ENCODE results near the gene TRIM51.

TRIM51 gene

GRCh38 chr11:55895216-55895615 is 12.1 kb downstream of the TRIM51 start:
- H3K4me1 ChIP-seq: no peaks in the 10 kb centered on the region
- no peaks in the 10 kb centered on the region for H4K20me1 ChIP-seq
- H3K9ac ChIP-seq: no peak overlapping the region
- H3K27ac ChIP-seq: no peak overlapping the region
- H3K36me3 ChIP-seq: no peaks in the 10 kb centered on the region
- H3K27me3 ChIP-seq: no peaks in the 10 kb centered on the region
- H3K4me3 ChIP-seq: no peak overlapping the region
- no peak overlapping the region for H3K4me2 ChIP-seq
- TF ChIP-seq Cebpa-rat (IDR thresholded peaks at IDR 0.05): no peak
- H3K9me3 ChIP-seq (replicated peaks in 1 of 11): no peaks in the 10 kb centered on the region

- no peak overlapping the region for H3K27ac ChIP-seq
These were observed 19.2 kb downstream of the TRIM51 start for GRCh38 chr11:55902308-55902707.

DNA sequence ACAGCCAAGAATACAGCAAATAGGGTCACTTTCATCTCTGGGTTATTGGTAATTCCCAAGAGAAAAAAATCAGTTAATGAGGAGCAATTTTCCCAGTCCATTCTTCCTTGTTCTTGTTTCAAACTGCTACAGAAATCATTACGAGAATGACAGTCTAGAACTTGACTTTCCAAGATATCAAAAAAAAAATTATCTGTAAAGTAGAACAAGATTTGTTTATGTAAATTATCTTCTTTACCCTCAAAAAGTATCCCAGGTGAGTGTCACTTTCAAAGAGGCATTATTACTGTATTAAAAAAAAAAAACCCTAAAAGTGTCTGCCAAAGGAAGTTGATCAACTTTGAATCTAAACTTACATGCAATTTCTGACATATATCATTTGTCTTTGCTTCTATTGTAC is 31.4 kb downstream of the TRIM51 start, which contains the start of gene OR5W2:
OR5W2 (minus strand) TSS at position 101 of the 400 bp plus-strand sequence; CDS start at position 101, 0 bp downstream.
- H3K4me3 ChIP-seq: no peak within 1 kb of the TSS
- no peak within 1 kb of the TSS for H3K9ac ChIP-seq
- H3K4me1 ChIP-seq: no peaks in the 10 kb centered on the region
- no peaks in the 10 kb centered on the region for H3K36me3 ChIP-seq
- H3K4me2 ChIP-seq: no peak within 1 kb of the TSS
- H3K27ac ChIP-seq: no peak within 1 kb of the TSS
- H3K9me3 ChIP-seq (replicated peaks in 1 of 11): no peaks in the 10 kb centered on the region
- TF ChIP-seq Cebpa-rat (IDR thresholded peaks at IDR 0.05): no peak
- H3K27me3 ChIP-seq: no peaks in the 10 kb centered on the region
- no peaks in the 10 kb centered on the region for H4K20me1 ChIP-seq

More at GRCh38 chr11:55902308-55902707, 19.2 kb downstream of the TRIM51 start:
- no peaks in the 10 kb centered on the region for H3K27me3 ChIP-seq
- H3K9ac ChIP-seq: no peak overlapping the region
- no peak overlapping the region for H3K4me3 ChIP-seq
- TF ChIP-seq Cebpa-rat (IDR thresholded peaks at IDR 0.05): no peak
- H4K20me1 ChIP-seq: no peaks in the 10 kb centered on the region
- H3K9me3 ChIP-seq (replicated peaks in 1 of 11): no peaks in the 10 kb centered on the region
- no peaks in the 10 kb centered on the region for H3K36me3 ChIP-seq
- H3K4me2 ChIP-seq: no peak overlapping the region
- no peaks in the 10 kb centered on the region for H3K4me1 ChIP-seq

DNA sequence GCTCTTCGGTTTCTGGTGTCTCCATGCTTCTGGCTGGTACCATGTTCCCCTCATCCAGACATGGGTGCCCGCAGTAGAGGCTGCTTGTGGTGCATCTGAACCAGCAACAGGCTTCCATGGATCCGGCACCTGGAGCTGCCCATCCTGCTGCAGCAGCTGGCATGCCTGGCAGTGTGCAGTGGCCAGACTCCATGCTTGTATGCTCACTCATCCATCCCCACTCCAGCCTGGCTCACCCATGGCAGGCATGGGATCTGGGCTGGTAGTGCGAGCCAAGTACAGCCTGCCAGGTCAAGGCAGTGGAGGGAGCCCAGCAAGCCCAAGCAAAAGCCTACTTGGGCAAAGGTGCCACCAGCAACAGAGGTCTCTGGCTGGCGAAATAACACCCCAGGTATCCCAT is 37.4 kb downstream of the TRIM51 start:
- Histone ChIP-seq H3K36me3 (no peaks in the 10 kb centered on the region), H3K4me3 (no peak overlapping the region), H3K27ac (no peak overlapping the region), H3K27me3 (no peaks in the 10 kb centered on the region), H3K9me3 (replicated peaks in 1 of 11) (peaks cover 0 to 8% (median 0%) of the 10 kb centered on the region in 11 experiments; a peak in 1 of 22 replicates), H3K4me2 (no peak overlapping the region), H3K9ac (no peak overlapping the region), H3K4me1 (no peaks in the 10 kb centered on the region), H4K20me1 (no peaks in the 10 kb centered on the region)
- TF ChIP-seq Cebpa-rat (IDR thresholded peaks at IDR 0.05): no peak

DNA sequence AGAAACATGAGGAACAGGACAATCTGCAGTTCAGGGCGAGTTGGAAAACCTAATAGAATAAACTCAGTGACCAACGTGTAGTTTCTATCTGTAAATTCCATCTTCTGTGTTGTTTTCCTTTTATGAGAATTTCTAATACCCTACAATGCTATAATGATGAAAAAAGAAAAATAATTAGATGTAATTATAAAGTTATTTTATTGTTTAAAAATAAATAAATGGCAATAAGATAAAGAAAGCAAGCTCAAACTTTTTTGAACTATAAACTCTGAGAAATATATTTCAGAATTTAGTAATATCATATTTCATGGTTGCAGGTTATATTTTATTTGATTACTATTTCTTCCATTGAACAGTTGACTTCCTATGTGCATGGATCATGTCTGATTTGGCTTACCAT is 53.2 kb downstream of the TRIM51 start, which contains the start of gene OR5I1:
OR5I1 (minus strand) TSS at position 101 of the 400 bp plus-strand sequence; CDS start at position 101, 0 bp downstream.
- H3K4me3 ChIP-seq: no peak within 1 kb of the TSS
- no peaks in the 10 kb centered on the region for H3K27me3 ChIP-seq
- H3K36me3 ChIP-seq: no peaks in the 10 kb centered on the region

More for the DNA sequence above, 53.2 kb downstream of the TRIM51 start, which contains the start of gene OR5I1:
- Histone ChIP-seq H3K9ac (no peak within 1 kb of the TSS), H3K4me2 (no peak within 1 kb of the TSS), H3K4me1 (no peaks in the 10 kb centered on the region), H3K27ac (no peak within 1 kb of the TSS), H3K9me3 (replicated peaks in 1 of 11) (no peaks in the 10 kb centered on the region; a peak in 2 of 22 replicates), H4K20me1 (no peaks in the 10 kb centered on the region)
- no peak for TF ChIP-seq Cebpa-rat (IDR thresholded peaks at IDR 0.05)
